Stimulated activated CD4-positive, alpha-beta T cell treated with anti-CD3 and anti-CD28 coated beads, Interleukin-1b, Interleukin-23, amount 100 ng/mL, for 24 hours (primary cell): ENCODE results near the gene SPINT4.
"Not testable (repeated sequence)": the region's sequence is repeated elsewhere in the genome, so short reads cannot be mapped to it uniquely, and the experiment has no call there.

Source experiments
- DNase-seq, 4 experiments: peaks; one replicate each; pipeline ENCODE4 v3.0.0-alpha.2; 2020; ENCODE audit warnings: low read depth in 4 of 4, low spot score in 1 of 4

SPINT4 gene

GRCh38 chr20:45764618-45765282 is 42.6 kb downstream of the SPINT4 start:
- not testable (repeated sequence) for DNase-seq

GRCh38 chr20:45765307-45765875 is 43.2 kb downstream of the SPINT4 start:
- no peak for DNase-seq

- DNase-seq = no peak
Observed at GRCh38 chr20:45765980-45766379, 43.8 kb downstream of the SPINT4 start.

GRCh38 chr20:45768479-45768878 is 46.3 kb downstream of the SPINT4 start:
- no peak for DNase-seq

GRCh38 chr20:45771182-45771759 is 49.1 kb downstream of the SPINT4 start:
- DNase-seq = peak; percentile 54 to 71 (median 65)

- DNase-seq = no peak
Observed at GRCh38 chr20:45772693-45773092, 50.5 kb downstream of the SPINT4 start.

GRCh38 chr20:45774945-45775344 is 52.8 kb downstream of the SPINT4 start:
- DNase-seq = no peak

GRCh38 chr20:45775411-45775810 is 53.3 kb downstream of the SPINT4 start:
- DNase-seq = no peak
